ENCODE measurements around the gene RER1. TPM values are rescaled to one million over a fixed set of nuclear protein-coding genes. Genes with fewer than 3 reads are reported as not detected.

Gene RER1
- total RNA-seq, 1 experiment from 2014 or later = 155 TPM

- no peak overlapping the region for H3K4me2 ChIP-seq (ENCODE audit: low read length)
- no peak overlapping the region for H3K4me3 ChIP-seq (replicated peaks in 1 of 2; ENCODE audit: low read depth in 1 of 2, low read length in 2 of 2)
- TF ChIP-seq EGR1 (IDR thresholded peaks at IDR 0.05; ENCODE audit: low read depth) = no peak
- no peak for TF ChIP-seq ZNF274 (IDR thresholded peaks at IDR 0.05; ENCODE audit: low read depth, low read length)
- TF ChIP-seq SIN3A (IDR thresholded peaks at IDR 0.05; ENCODE audit: low read depth) = no peak
- no peak for TF ChIP-seq CTCF (IDR thresholded peaks at IDR 0.05 in 2 of 3, conservative IDR thresholded peaks at IDR 0.05 in 1 of 3; ENCODE audit: borderline replicate concordance in 1 of 3, insufficient read depth in 1 of 3, low read depth in 2 of 3, low read length in 2 of 3)
- no peak for TF ChIP-seq POLR2A (IDR thresholded peaks at IDR 0.05; ENCODE audit: borderline replicate concordance, extremely low read depth, insufficient read depth, insufficient read length)
- TF ChIP-seq REST (IDR thresholded peaks at IDR 0.05; ENCODE audit: low read depth) = no peak
- no peaks in the 10 kb centered on the region for H3K36me3 ChIP-seq (ENCODE audit: control insufficient read depth in 1 of 2, insufficient read depth in 2 of 2, low read length in 2 of 2)
- H3K9ac ChIP-seq (ENCODE audit: low read length) = no peak overlapping the region
- H3K27ac ChIP-seq (ENCODE audit: low read depth, low read length) = no peak overlapping the region
- ATAC-seq (no peak), DNase-seq (ENCODE audit: low read depth, low spot score) (no peak)
- no peaks in the 10 kb centered on the region for H3K27me3 ChIP-seq (ENCODE audit: insufficient read depth, low read length)
- no peak overlapping the region for H2AFZ ChIP-seq (ENCODE audit: low read depth, low read length, poor library complexity, severe bottlenecking)
- ChIA-PET CTCF (no interaction called here), POLR2A (no interaction called here), RAD21 (ENCODE audit: low non-redundant PET in 1 of 2, low total read pairs in 2 of 2, uncharacterized antibody in 2 of 2, unreplicated experiment in 2 of 2) (no interaction called here)
- no TSS peak for BruUV-seq (replicated peaks)
- peaks cover 0 to 7% of the 10 kb centered on the region in 2 experiments; a peak in 1 of 4 replicates for H3K4me1 ChIP-seq (ENCODE audit: control insufficient read depth in 1 of 2, insufficient read depth in 2 of 2, low read length in 2 of 2)
- intact Hi-C loops (cut with micrococcal nuclease) = no loop called here
- H3K9me2 ChIP-seq (ENCODE audit: insufficient read depth) = no peaks in the 10 kb centered on the region
- no peaks in the 10 kb centered on the region for H4K20me1 ChIP-seq (ENCODE audit: insufficient read depth)
- H3K9me3 ChIP-seq (ENCODE audit: control insufficient read depth in 1 of 2, insufficient read depth in 1 of 2, low read depth in 1 of 2, low read length in 2 of 2) = no peaks in the 10 kb centered on the region
- no peaks in the 10 kb centered on the region for H3K79me2 ChIP-seq (ENCODE audit: insufficient read depth, low read length)
These were observed 15.7 kb upstream of the RER1 start for GRCh38 chr1:2375923-2376260.
